HG02885 (cell line): ENCODE measurements around the gene FTCDNL1.

Source experiments
- ATAC-seq: cut with Tn5 transposase; IDR thresholded peaks from one replicate; pipeline ENCODE4 v1.9.1; 2021; ENCODE audit warnings: mild to moderate bottlenecking; ENCODE audit not compliant: unreplicated experiment, poor library complexity

FTCDNL1 gene

DNA sequence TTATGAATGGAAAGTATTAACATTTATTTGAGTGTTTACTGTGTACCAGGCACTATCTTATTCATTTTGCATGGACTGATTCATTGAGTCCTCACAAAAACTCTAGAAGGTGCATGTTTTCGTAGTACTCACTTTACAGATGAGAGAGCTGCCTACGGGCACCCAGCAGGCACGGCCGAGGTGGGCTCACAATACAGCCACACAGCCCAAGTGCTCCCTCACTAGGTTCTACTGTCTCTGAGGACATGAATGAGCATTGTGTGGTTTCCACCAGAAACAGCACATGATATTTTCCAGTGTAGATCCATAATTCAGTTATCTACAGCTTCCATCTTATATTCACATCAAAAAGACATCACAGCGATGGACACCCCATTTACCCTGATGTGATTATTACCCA is 101.4 kb downstream of the FTCDNL1 start:
- no peak for ATAC-seq

DNA sequence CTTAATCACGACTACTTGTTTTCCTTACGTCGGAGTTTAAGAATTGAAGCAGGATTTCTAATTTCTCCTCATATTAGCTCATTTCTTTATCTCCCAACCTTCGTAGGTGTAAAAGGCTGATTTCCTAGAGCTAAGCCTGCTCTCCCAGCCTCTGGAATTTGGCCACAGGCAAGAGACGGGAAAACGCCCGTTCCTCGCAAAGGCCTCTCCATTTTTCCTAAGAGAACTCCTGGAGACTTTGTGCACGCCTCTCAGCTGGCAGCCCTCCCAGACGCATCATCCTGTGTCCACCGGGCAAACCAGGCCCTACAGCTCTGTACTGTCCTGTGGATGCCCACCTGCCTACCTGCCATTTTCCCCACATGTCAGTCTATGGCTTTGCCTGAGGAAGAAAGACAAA is 106.3 kb downstream of the FTCDNL1 start:
- ATAC-seq = no peak

DNA sequence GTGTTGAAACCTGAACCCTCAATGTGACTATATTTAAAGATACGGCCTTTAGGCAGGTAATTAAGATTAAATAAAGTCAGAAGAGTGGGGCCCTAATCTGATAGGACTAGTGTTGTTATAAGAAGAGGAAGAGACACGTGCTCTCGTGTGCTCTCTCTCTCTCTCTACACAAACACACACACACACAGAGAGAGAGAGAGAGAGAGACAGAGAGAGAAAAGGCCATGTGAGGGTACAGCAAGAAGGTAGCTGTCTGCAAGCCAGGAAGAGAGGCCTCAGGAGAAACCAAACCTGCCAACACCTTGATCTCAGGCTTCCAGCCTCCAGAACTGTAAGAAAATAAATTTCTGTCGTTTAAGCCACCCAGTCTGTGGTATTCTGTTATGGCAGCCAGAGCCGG is 106.7 kb downstream of the FTCDNL1 start:
- ATAC-seq = no peak

DNA sequence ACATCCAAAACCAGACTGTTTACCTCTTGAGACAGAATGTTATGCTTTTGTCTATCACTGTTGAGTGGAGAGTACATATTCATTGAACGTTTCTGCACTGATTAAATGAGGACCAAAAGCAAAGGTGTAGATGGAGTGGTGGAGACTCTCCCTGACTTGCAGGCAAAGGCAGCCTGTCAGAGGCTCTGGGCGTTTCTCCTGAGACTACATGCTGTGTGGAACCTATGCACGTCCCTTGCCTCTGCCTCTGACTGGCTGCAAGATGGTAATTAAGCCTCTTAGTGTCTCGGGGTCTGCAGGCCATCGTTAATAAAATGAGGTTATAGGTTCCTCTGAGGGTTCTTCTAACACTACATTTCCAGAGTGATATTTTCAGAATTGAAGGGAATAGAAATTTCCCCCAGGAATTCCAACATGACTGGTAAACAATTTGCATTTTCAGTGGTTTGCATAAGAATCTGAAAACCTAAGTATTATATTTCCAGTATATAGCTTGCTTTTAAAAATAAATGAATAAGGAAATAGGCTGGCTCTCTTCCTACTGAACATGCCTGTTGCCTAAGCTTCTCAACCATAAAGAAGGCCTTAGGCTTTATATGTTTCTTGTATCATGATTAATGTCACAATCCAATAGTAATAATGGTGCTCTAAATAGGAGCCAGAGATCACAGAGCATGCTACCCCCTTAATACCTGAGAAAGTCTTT is 107.4 kb downstream of the FTCDNL1 start:
- ATAC-seq = no peak

DNA sequence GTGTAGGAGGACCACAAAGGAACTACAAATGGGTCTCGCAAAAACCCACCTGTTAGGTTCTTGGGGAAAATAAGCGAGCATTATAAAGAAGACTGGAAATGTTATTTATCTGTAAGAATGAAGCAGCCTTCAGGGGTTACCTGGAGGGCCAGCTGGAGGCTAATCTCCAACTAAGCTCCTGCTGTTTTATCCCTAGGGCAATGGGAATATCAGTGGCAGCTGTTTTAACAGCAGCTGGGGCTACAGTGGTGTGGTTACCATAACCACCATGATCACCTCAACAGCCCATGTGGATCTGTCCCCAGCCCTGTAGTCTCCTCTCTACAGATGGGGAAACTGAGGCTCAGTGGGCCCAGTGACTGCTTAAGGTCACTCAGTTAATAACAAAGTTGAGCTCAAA is 108.1 kb downstream of the FTCDNL1 start:
- ATAC-seq = no peak

DNA sequence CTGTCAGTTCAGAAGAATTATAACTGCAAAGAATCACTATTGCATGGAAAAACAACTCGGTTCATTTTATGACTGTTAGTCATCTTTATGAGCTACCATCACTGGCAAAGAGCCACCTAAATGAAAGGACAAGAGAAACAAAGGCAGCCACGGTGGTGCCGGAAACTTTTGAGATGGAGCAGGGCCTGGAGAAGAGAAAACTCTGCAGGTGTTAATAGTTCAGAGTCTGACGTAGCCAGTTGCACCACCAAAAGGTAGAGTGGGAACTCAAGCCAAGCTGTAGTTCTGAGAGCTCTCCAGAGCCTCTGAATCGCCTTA is 110.9 kb downstream of the FTCDNL1 start:
- no peak for ATAC-seq

DNA sequence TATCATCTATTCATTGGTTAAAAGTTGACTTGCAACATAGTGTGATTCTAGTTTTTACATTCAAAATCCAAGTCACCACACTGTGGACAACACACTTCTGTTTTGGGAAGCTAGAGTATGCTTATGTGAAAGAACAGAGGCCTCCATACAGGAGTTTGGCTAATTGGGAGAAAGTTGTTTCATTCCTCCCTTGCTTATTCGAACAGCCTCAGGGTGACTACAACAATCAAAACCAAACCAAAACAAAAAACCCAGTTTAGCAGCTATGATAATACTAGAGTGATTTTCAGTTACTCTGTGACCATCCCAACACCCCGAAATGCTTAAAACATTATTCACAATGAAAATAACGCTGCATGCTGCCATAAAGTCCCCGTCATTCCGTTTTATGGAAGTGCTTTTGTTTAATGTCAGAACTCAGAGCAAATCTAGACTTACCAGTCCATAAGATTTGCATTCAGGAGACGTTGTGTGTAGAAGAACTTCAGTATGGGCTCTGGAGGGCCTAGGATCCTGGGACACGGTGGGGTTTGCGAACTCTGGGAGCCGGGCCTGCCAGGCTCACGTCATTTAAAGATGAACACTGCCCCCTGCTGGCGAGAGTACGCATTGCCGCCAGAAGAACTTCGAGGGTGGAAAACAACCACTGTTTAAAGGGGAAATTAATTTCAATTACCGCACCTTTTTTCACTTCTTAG is 111.4 kb downstream of the FTCDNL1 start:
- ATAC-seq = peak; percentile 77

DNA sequence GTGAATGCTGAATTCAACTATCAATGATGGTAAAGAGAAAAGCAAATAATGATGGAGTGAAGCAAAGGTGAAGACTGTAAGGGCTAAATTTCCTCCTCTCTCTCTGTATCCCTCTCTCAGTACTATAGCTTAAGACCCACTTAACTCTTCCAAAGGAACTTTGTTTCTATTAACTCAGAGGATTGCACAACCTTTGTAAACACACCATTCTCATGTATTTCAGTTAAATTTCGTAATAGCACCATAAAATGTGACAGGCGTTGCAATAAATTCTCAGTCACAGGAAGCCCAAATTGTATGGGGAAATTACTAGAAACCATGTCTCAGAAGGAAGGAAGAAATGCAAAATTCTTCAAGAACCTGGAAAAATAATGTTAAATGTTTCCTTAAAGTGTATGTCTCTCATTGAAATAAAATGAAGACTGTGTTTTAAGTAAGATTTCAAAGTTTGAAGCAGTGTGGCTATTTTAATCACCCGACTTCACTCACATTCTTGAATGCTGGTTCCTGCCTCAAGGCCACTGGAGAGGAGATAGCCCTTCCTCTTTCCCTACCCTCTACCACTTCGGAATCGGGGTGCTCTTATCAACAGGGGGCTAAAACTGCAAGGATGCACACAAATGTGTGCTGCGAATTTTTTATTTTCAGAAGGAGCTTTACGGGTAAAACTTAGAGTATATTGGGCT is 112.1 kb downstream of the FTCDNL1 start:
- ATAC-seq = no peak

DNA sequence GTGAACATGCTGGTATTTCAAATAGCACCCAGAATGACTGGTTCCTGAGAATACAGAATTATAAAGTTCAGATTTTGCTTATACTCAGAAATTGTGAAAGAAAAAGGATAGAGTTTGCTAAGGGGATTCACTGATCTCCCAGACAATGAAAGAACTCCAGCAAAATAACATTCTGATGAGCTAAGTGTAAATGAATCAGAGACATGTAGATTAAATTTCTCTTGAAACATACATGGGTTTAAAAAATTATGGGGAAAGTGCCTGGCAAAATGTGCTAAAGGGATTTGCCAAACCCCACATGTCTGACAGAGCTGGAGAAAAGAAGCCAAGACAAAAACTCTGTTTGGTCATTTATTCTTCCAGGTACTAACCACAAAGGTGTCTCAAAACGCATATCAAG is 116.3 kb downstream of the FTCDNL1 start:
- ATAC-seq = no peak

DNA sequence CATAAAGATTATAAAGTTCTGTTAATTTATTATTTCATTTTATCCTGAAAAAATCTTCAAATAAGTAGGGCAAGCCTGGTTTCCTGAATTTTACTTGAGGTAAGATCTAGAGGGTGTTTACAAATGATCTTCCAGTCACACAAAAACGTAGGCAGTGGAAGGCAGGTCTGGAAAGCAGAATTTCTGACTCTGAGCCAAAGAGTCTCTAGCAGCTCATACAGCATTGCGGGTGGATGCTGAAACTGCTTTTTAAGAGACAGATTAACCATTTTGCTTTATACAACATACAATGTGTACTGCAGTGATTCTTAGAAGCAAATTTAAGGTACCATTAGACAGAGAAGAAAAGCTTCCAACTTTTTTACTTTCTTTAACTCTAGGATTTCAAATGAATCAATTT is 117.0 kb downstream of the FTCDNL1 start:
- no peak for ATAC-seq

DNA sequence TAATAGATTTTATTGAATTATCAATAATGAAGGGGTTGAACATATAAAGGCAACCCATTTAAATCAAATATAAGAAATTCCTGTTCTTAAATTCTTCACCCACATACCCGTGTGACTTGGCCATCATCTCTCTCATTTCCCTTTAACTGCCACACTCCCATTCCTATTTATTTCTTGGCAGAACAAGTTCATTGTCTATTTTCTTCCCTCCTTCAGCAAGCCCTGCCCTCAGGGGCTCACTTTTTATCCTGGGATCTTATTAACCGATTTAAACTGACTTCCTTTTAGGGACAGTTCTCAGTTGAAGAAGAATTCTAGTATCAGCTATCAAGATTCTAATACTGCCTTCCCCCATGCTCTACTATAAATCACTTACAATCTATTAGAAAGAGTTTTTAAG is 123.2 kb downstream of the FTCDNL1 start:
- no peak for ATAC-seq

DNA sequence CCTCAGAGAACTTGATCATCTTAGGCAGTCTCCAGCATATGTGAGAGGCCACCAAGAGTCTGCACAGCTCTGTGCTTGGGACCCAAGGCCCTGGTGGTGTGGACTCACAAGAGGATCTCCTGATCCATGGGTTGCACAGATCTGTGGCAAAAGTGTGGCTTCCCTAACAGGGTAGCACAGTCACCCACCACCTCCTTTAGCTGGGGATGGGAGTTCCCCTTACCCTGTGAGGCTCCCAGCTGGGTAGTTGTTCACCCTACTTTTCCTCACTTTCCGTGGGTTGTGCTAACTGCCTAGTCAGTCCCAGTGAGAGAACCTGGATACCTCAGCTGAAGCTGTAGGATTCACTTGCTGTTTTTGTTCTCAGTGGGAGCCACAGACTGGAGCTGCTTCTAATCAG is 123.7 kb downstream of the FTCDNL1 start:
- no peak for ATAC-seq

DNA sequence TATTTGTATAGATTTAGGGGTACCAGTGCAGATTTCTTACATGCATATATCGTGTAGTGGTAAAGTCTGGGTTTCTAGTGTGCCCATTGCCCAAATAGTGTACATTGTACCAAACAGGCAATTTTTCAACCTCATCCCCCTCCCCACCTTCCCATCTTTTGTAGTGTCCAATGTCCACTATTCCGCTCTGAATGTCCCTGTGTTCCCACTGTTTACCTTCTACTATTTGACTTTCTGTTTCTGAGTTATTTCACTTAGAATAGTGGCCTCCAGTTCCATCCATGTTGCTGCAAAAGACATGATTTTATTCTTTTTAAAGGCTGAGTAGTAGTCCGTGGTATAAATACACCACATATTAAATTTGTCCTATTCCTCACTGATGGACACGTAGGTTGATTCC is 132.9 kb downstream of the FTCDNL1 start:
- no peak for ATAC-seq

DNA sequence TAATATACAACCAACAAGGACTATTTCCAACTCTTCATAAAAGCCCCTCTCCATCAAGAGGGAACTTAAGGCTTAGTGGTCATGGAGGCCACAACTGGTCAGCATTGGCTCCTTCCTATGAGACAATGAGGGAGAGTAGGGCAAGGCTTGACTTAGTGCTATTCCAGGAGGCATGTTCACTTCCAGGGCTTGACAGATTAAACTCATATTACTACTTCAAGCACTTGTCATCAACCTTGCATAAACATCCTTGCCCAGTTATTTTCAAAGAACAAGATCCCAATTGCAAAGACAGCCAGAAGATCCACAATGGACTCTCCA is 133.4 kb downstream of the FTCDNL1 start:
- no peak for ATAC-seq

DNA sequence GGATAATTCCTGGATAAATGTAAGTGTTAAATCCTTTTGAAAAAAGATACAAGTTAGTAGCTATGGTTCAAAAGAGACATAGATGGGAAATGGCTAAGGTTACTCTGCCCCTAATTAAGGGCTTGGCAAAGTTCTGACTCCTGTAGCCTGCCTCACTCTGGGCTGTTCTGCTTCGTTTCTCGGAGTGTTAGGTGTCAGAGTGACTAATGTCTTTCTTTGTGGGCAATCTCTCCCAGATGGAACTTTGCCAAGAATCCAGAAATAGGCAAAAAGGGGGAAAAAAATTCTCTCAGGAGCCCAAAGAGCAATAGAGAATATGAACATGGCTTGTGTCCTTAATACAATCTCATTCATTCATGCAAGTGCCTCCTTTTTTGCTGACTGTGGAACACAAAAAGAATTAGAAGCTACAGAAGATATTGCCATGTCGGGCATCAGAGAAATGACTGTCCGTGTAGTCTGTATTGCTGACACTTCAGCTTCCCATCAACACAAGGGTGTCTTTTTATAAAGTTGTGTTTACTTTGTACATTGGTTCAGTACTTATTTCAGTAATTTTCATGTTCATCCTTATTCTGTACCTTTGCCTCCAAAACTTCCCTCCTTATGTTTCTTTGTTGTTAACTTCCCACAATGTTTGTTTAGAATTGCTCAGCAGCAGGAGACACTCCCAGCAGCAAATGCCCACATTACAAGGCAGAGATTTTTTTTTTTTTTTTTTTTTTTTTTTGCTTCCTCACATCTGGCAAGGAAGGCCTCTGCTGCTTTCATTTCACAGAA is 134.0 kb downstream of the FTCDNL1 start:
- ATAC-seq = no peak

DNA sequence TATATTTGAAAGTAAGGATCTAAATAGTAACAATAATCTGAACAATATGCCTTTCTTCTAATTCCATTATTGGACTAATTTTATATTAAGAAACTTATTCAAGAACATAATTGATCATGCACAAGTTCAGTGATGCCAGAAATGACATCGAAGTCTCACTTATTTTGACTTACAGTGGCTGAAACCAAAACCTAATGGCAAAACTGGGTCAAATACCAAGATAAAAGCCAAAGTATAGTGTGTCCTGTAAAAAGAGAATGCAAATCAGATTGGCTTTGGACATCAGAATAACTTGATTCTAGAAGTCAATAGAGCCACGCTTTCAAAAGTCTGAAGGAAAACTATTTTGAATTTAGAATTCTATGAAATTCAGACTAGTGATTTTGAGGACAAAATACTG is 137.2 kb downstream of the FTCDNL1 start:
- no peak for ATAC-seq

DNA sequence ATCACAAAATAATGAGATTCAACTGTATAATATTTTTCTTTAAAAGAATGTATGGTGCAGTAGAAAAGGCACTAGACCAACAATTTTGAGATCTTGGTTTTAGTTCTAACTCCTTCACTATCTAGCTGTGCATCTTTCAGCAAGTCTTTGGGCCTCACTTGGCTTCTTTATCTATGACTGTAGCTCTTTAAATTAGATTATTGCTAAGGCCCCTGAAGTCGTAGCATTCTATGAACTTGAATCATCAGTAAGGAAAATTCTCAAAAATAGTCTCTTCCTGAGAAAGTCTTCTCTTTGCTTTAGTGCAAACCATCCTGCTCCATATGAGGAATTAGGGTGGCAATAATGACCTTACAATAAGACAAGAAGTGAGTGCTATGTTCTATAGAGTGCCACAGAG is 140.4 kb downstream of the FTCDNL1 start:
- no peak for ATAC-seq
